K562 (cell line): ENCODE measurements around the gene LPGAT1. TPM values are rescaled to one million over a fixed set of nuclear protein-coding genes. Genes with fewer than 3 reads are reported as not detected.

Experiments
- CBX8 ChIP-seq: fragments of 200-600 bp; sonication (generic); IDR thresholded peaks from 2 replicates; pipeline ENCODE4 v1.6.1; 2012; ENCODE audit warnings: borderline replicate concordance, mixed run types, low read depth, mild to moderate bottlenecking, moderate library complexity, mixed read lengths, low read length, control low read depth, inconsistent platforms; ENCODE audit not compliant: poor library complexity, severe bottlenecking; ENCODE audit errors: extremely low read depth
- CHD4 ChIP-seq: fragments of 200-600 bp; sonication (generic); IDR thresholded peaks from 3 replicates; pipeline ENCODE4 v1.6.1; 2012; ENCODE audit warnings: low read depth, mild to moderate bottlenecking, mixed read lengths, low read length, inconsistent platforms; ENCODE audit not compliant: insufficient read depth, insufficient replicate concordance, poor library complexity, severe bottlenecking
- GATAD2A ChIP-seq: fragments of 450-650 bp; IDR thresholded peaks from 2 replicates; pipeline ENCODE4 v1.6.1; 2017
- KHSRP ChIP-seq: fragments of 450-650 bp; IDR thresholded peaks from 2 replicates; pipeline ENCODE4 v1.6.1; 2017
- NR2F6 ChIP-seq: fragments of 450-650 bp; formaldehyde crosslinking; IDR thresholded peaks from 2 replicates; pipeline ENCODE4 v1.4.0; 2020; ENCODE audit warnings: mild to moderate bottlenecking
- NUFIP1 ChIP-seq: fragments of 450-650 bp; IDR thresholded peaks from 2 replicates; pipeline ENCODE4 v1.6.1; 2018; ENCODE audit not compliant: partially characterized antibody
- PBX2 ChIP-seq, 2 experiments: IDR thresholded peaks in 1 of 2; conservative IDR thresholded peaks in 1 of 2; 2 replicates each; pipeline ENCODE4 v1.6.1; 2016; ENCODE audit warnings: low read depth in 2 of 2, mild to moderate bottlenecking in 1 of 2, missing compliant biosample characterization in 1 of 2, missing genetic modification characterization in 1 of 2, moderate library complexity in 1 of 2
- PHF20 ChIP-seq: fragments of 450-650 bp; IDR thresholded peaks from 2 replicates; pipeline ENCODE4 v1.6.1; 2018; ENCODE audit not compliant: partially characterized antibody
- POLR2A ChIP-seq: fragments of 450-650 bp; conservative IDR thresholded peaks from 2 replicates; pipeline ENCODE4 v1.6.1; 2016
- SRSF7 ChIP-seq: fragments of 200-400 bp; formaldehyde crosslinking; optimal IDR thresholded peaks from 2 replicates; pipeline ENCODE3; 2017; ENCODE audit warnings: mild to moderate bottlenecking, low read depth, low read length
- ZC3H11A ChIP-seq: IDR thresholded peaks from 2 replicates; pipeline ENCODE4 v1.6.1; 2012; ENCODE audit warnings: low read depth, low read length, improper control_type of control experiment
- ZFP30 ChIP-seq: fragments of 250-450 bp; sonication (Bioruptor Pico); IDR thresholded peaks from 2 replicates; pipeline ENCODE4 v1.8.0; 2022; ENCODE audit warnings: moderate library complexity, mild to moderate bottlenecking, inconsistent platforms, borderline replicate concordance
- ZKSCAN1 ChIP-seq: fragments of 150-350 bp; IDR thresholded peaks from 2 replicates; pipeline ENCODE4 v1.6.1; 2016; ENCODE audit warnings: low read depth, low read length
- ZNF224 ChIP-seq: sonication (generic); formaldehyde crosslinking; IDR thresholded peaks from 2 replicates; pipeline ENCODE4 v1.8.0; 2022; ENCODE audit warnings: mild to moderate bottlenecking, missing genetic modification reagents
- polyA plus RNA-seq, 8 experiments: library from polyadenylated mRNA; depleted of rRNA in 4 of 8; stranded (reverse) in 5 of 8; unstranded in 3 of 8; fragments of >200 nt; fragmentation: Nextera tagmentation in 2 of 8; fragmentation: Illumina TruSeq in 1 of 8; extraction: Ambion mirVana in 2 of 8; extraction: Trizol in 1 of 8; gene quantifications; 2 replicates each; pipeline versions ENCODE4 v1.2.1 to v1.2.3, GENCODE V29; 2011 to 2014; ENCODE audit warnings: inconsistent platforms in 1 of 8, missing spikeins in 1 of 8
- total RNA-seq, 7 experiments: library from RNA; depleted of rRNA in 6 of 7; stranded (reverse); fragments of >200 nt in 6 of 7; fragmentation: Illumina TruSeq in 2 of 7; extraction: Trizol in 2 of 7; gene quantifications; 2 replicates each; pipeline versions ENCODE4 v1.2.1 to v1.2.3, GENCODE V29; 2011 to 2021; ENCODE audit warnings: low replicate concordance in 1 of 7
- TF ChIP-seq, protein P1 (sequence below): sonication (generic); formaldehyde crosslinking; IDR thresholded peaks from 2 replicates; pipeline ENCODE4 v1.8.0; 2022; ENCODE audit warnings: mild to moderate bottlenecking, missing genetic modification reagents, borderline replicate concordance
- TF ChIP-seq, protein P2 (sequence below): fragments of 150-350 bp; conservative IDR thresholded peaks from 2 replicates; pipeline ENCODE4 v1.6.1; 2014; ENCODE audit warnings: low read length
- TF ChIP-seq, protein P3 (sequence below): sonication (generic); formaldehyde crosslinking; IDR thresholded peaks from 2 replicates; pipeline ENCODE4 v1.8.0; 2022; ENCODE audit warnings: mild to moderate bottlenecking, missing genetic modification reagents
- TF ChIP-seq, protein P4 (sequence below): IDR thresholded peaks from 3 replicates; pipeline ENCODE4 v1.6.1; 2011; ENCODE audit warnings: borderline replicate concordance, mild to moderate bottlenecking; ENCODE audit not compliant: insufficient read length, insufficient read depth

The LPGAT1 gene
- total and polyA plus RNA-seq, 9 of the 15 experiments (the other 6 are each of a cell fraction or from before 2014, with no cell fraction given) = 5.7 to 31.4 (median 16.3) TPM

DNA sequence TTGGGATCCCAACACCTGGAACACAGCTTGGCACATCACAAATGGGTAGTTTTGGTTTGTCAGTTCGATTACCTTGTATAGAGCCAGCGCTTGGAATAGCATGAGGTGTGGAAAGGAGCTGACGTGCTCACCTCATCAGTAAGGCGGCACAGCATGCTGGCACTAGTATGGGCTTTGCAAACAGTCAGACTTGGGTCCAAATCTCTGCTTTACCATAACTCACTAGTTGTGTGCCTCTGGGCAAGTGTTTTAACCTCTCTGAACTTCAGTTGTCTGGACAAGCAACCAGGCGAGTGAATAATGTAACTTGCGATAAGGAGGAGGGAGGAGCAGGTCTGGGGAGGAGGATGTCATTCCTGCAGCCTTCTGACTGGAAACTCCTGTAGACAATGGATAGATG lies 128.8 kb downstream of the LPGAT1 start (continued):
- TF ChIP-seq, protein P1, sequence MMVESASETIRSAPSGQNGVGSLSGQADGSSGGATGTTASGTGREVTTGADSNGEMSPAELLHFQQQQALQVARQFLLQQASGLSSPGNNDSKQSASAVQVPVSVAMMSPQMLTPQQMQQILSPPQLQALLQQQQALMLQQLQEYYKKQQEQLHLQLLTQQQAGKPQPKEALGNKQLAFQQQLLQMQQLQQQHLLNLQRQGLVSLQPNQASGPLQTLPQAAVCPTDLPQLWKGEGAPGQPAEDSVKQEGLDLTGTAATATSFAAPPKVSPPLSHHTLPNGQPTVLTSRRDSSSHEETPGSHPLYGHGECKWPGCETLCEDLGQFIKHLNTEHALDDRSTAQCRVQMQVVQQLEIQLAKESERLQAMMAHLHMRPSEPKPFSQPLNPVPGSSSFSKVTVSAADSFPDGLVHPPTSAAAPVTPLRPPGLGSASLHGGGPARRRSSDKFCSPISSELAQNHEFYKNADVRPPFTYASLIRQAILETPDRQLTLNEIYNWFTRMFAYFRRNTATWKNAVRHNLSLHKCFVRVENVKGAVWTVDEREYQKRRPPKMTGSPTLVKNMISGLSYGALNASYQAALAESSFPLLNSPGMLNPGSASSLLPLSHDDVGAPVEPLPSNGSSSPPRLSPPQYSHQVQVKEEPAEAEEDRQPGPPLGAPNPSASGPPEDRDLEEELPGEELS (CRISPR knock-in tag) = no peak
- no peak for TF ChIP-seq PBX2 (CRISPR knock-in tag; IDR thresholded peaks at IDR 0.05; ENCODE audit: low read depth)
- TF ChIP-seq PBX2 (tag; conservative IDR thresholded peaks at IDR 0.05; ENCODE audit: low read depth) = peak; percentile 74
- TF ChIP-seq CHD4 = no peak
- TF ChIP-seq ZC3H11A = no peak
- TF ChIP-seq NR2F6 (CRISPR knock-in tag) = no peak
- TF ChIP-seq ZFP30 = no peak
- TF ChIP-seq ZNF224 (CRISPR knock-in tag) = no peak
- no peak for TF ChIP-seq CBX8
- TF ChIP-seq PHF20 = no peak
- no peak for TF ChIP-seq GATAD2A
- TF ChIP-seq, protein P2, sequence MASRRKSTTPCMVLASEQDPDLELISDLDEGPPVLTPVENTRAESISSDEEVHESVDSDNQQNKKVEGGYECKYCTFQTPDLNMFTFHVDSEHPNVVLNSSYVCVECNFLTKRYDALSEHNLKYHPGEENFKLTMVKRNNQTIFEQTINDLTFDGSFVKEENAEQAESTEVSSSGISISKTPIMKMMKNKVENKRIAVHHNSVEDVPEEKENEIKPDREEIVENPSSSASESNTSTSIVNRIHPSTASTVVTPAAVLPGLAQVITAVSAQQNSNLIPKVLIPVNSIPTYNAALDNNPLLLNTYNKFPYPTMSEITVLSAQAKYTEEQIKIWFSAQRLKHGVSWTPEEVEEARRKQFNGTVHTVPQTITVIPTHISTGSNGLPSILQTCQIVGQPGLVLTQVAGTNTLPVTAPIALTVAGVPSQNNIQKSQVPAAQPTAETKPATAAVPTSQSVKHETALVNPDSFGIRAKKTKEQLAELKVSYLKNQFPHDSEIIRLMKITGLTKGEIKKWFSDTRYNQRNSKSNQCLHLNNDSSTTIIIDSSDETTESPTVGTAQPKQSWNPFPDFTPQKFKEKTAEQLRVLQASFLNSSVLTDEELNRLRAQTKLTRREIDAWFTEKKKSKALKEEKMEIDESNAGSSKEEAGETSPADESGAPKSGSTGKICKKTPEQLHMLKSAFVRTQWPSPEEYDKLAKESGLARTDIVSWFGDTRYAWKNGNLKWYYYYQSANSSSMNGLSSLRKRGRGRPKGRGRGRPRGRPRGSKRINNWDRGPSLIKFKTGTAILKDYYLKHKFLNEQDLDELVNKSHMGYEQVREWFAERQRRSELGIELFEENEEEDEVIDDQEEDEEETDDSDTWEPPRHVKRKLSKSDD = no peak
- TF ChIP-seq NUFIP1 = no peak
- TF ChIP-seq ZKSCAN1 = no peak
- no peak for TF ChIP-seq KHSRP
- TF ChIP-seq, protein P3, sequence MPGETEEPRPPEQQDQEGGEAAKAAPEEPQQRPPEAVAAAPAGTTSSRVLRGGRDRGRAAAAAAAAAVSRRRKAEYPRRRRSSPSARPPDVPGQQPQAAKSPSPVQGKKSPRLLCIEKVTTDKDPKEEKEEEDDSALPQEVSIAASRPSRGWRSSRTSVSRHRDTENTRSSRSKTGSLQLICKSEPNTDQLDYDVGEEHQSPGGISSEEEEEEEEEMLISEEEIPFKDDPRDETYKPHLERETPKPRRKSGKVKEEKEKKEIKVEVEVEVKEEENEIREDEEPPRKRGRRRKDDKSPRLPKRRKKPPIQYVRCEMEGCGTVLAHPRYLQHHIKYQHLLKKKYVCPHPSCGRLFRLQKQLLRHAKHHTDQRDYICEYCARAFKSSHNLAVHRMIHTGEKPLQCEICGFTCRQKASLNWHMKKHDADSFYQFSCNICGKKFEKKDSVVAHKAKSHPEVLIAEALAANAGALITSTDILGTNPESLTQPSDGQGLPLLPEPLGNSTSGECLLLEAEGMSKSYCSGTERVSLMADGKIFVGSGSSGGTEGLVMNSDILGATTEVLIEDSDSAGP = no peak
- TF ChIP-seq, protein P4, sequence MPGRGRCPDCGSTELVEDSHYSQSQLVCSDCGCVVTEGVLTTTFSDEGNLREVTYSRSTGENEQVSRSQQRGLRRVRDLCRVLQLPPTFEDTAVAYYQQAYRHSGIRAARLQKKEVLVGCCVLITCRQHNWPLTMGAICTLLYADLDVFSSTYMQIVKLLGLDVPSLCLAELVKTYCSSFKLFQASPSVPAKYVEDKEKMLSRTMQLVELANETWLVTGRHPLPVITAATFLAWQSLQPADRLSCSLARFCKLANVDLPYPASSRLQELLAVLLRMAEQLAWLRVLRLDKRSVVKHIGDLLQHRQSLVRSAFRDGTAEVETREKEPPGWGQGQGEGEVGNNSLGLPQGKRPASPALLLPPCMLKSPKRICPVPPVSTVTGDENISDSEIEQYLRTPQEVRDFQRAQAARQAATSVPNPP = no peak
- no peak for TF ChIP-seq SRSF7
- TF ChIP-seq POLR2A = no peak
